Measurements from ENCODE around the gene ESRRG. TPM values are rescaled to one million over a fixed set of nuclear protein-coding genes. Genes with fewer than 3 reads are reported as not detected.

ESRRG gene
- total and polyA plus RNA-seq, 2 donors (not counting 3 experiments of a cell fraction or from before 2014, with no cell fraction given) = not detected

DNA sequence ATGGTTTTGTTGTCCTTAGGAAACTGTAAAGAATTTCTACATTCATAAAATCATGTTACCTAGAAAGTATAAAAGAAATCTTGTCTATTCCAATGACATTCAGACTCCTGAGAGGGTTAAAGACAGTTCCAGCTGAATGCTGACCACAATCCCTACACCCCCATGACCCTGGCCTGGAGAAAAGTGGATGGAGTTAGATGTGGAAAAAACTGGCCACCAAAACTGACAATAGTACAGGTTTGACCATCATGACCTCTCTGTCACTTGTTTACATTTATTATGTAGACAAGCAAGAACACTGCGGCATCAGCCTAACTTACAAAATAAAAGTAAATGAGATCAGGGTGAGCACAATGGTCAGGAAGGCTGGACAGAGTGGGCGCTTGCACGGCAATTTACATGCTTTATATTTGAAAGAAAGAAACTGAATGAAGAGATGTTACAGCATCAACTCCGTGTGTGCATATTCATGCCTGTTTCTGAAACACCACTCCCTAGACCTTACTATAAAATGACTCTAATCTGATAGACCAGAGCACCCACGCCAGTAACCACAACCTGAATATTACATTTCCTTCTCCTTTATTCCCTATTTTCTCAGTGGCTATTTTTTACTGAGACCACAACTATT is 116.0 kb downstream of the ESRRG start:
- H3K4me3 ChIP-seq (replicated peaks in 1 of 3; ENCODE audit: insufficient read depth in 1 of 3, low read depth in 1 of 3, low read length in 3 of 3) = no peak overlapping the region
- TF ChIP-seq FOS (IDR thresholded peaks at IDR 0.05; ENCODE audit: borderline replicate concordance, insufficient read depth, low read length) = no peak
- no peak for TF ChIP-seq CTCF (IDR thresholded peaks at IDR 0.05; ENCODE audit: extremely low read depth in 1 of 2, insufficient read depth in 1 of 2, low read depth in 1 of 2, low read length in 2 of 2)
- no peak for TF ChIP-seq MYC (IDR thresholded peaks at IDR 0.05; ENCODE audit: low read depth, low read length)
- H3K9me1 ChIP-seq (replicated peaks; ENCODE audit: control insufficient read depth, extremely low read depth, insufficient read depth, low read length) = no peaks in the 10 kb centered on the region
- H3K9ac ChIP-seq (replicated peaks; ENCODE audit: extremely low read depth, insufficient read depth, low read length) = no peak overlapping the region
- CTCF ChIA-PET = interaction anchor here (1.1 kb wide), 1 partner anchor 42 kb away, joined by 3 read pairs; no protein-coding TSS in a partner anchor
- no peaks in the 10 kb centered on the region for H3K27me3 ChIP-seq (ENCODE audit: control insufficient read depth in 2 of 2, insufficient read depth in 2 of 2, low read length in 2 of 2)
- FAIRE-seq (no peak), DNase-seq (ENCODE audit: low read depth, low spot score) (no peak)
- H2AFZ ChIP-seq (ENCODE audit: low read depth, low read length) = no peak overlapping the region
- dilution Hi-C loops (cut with MboI; ENCODE audit: extremely low pct_ligation_motif_present, low sequenced_read_pairs) = no loop called here
- no peaks in the 10 kb centered on the region for H3K4me1 ChIP-seq (ENCODE audit: control insufficient read depth, extremely low read depth, insufficient read depth, low read length)
- intact Hi-C loops (cut with micrococcal nuclease) = no loop called here
- H3K36me3 ChIP-seq (ENCODE audit: control insufficient read depth in 2 of 2, extremely low read depth in 1 of 2, insufficient read depth in 2 of 2, low read length in 2 of 2) = no peaks in the 10 kb centered on the region
- H3K27ac ChIP-seq (ENCODE audit: insufficient read depth, low read depth, low read length) = no peak overlapping the region
- no peak overlapping the region for H3K4me2 ChIP-seq (ENCODE audit: insufficient read depth, low read length)
- no peaks in the 10 kb centered on the region for H3K9me3 ChIP-seq (replicated peaks; ENCODE audit: control insufficient read depth, insufficient read depth, low read length)
- POLR2A ChIA-PET = no interaction called here
- no peaks in the 10 kb centered on the region for H4K20me1 ChIP-seq (replicated peaks; ENCODE audit: control insufficient read depth, extremely low read depth, insufficient read depth, low read length)
- H3K79me2 ChIP-seq (ENCODE audit: control insufficient read depth, insufficient read depth, low read length) = no peaks in the 10 kb centered on the region
- no TSS peak for BruUV-seq (replicated peaks)

GRCh38 chr1:216606047-216606637 is 117.1 kb downstream of the ESRRG start:
- no peak overlapping the region for H3K27ac ChIP-seq (ENCODE audit: insufficient read depth, low read depth, low read length)
- H3K4me2 ChIP-seq (ENCODE audit: insufficient read depth, low read length) = no peak overlapping the region
- H3K79me2 ChIP-seq (ENCODE audit: control insufficient read depth, insufficient read depth, low read length) = no peaks in the 10 kb centered on the region
- no peak for TF ChIP-seq EZH2 (IDR thresholded peaks at IDR 0.05; ENCODE audit: borderline replicate concordance, low read depth, low read length, severe bottlenecking)
- no peak for TF ChIP-seq GATA2 (IDR thresholded peaks at IDR 0.05; ENCODE audit: insufficient read depth, insufficient read length, low read depth, low read length)
- TF ChIP-seq MYC (IDR thresholded peaks at IDR 0.05; ENCODE audit: low read depth, low read length) = no peak
- TF ChIP-seq, protein P1, sequence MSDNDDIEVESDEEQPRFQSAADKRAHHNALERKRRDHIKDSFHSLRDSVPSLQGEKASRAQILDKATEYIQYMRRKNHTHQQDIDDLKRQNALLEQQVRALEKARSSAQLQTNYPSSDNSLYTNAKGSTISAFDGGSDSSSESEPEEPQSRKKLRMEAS (IDR thresholded peaks at IDR 0.05; ENCODE audit: insufficient read depth, insufficient read length) = no peak
- TF ChIP-seq CTCF (IDR thresholded peaks at IDR 0.05; ENCODE audit: extremely low read depth in 1 of 2, insufficient read depth in 1 of 2, low read depth in 1 of 2, low read length in 2 of 2) = no peak
- no peak for TF ChIP-seq FOS (IDR thresholded peaks at IDR 0.05; ENCODE audit: borderline replicate concordance, insufficient read depth, low read length)
- intact Hi-C loops (cut with micrococcal nuclease) (no loop called here), dilution Hi-C loops (cut with MboI; ENCODE audit: extremely low pct_ligation_motif_present, low sequenced_read_pairs) (no loop called here)
- no TSS peak for BruUV-seq (replicated peaks)
- ChIA-PET POLR2A (no interaction called here), CTCF (interaction anchor here (1.1 kb wide), 1 partner anchor 41 kb away, joined by 3 read pairs; no protein-coding TSS in a partner anchor)
- no peak overlapping the region for H3K4me3 ChIP-seq (replicated peaks in 1 of 3; ENCODE audit: insufficient read depth in 1 of 3, low read depth in 1 of 3, low read length in 3 of 3)
- no peaks in the 10 kb centered on the region for H3K4me1 ChIP-seq (ENCODE audit: control insufficient read depth, extremely low read depth, insufficient read depth, low read length)
- H3K36me3 ChIP-seq (ENCODE audit: control insufficient read depth in 2 of 2, extremely low read depth in 1 of 2, insufficient read depth in 2 of 2, low read length in 2 of 2) = no peaks in the 10 kb centered on the region
- no peak overlapping the region for H2AFZ ChIP-seq (ENCODE audit: low read depth, low read length)
- DNase-seq (ENCODE audit: low read depth, low spot score) (no peak), FAIRE-seq (no peak)
- H3K9me3 ChIP-seq (replicated peaks; ENCODE audit: control insufficient read depth, insufficient read depth, low read length) = no peaks in the 10 kb centered on the region
- no peaks in the 10 kb centered on the region for H3K9me1 ChIP-seq (replicated peaks; ENCODE audit: control insufficient read depth, extremely low read depth, insufficient read depth, low read length)
- H4K20me1 ChIP-seq (replicated peaks; ENCODE audit: control insufficient read depth, extremely low read depth, insufficient read depth, low read length) = no peaks in the 10 kb centered on the region
- no peaks in the 10 kb centered on the region for H3K27me3 ChIP-seq (ENCODE audit: control insufficient read depth in 2 of 2, insufficient read depth in 2 of 2, low read length in 2 of 2)
- no peak overlapping the region for H3K9ac ChIP-seq (replicated peaks; ENCODE audit: extremely low read depth, insufficient read depth, low read length)
